CD4-positive, alpha-beta T cell treated with Interleukin-21 for 1 hour (primary cell): ENCODE measurements around the gene MAU2.

Experiments
- DNase-seq: peaks from one replicate; pipeline ENCODE4 v3.0.0-alpha.2; 2020

Gene MAU2

GRCh38 chr19:19320361-19321140 is at the start of gene MAU2, which contains the start of gene SUGP1:
Gene MAU2, plus strand, starts transcription at chr19:19320829. Its CDS starts 31 bp downstream, at chr19:19320860.
Gene SUGP1, minus strand, starts transcription at chr19:19320509. Its CDS starts 13 bp downstream, at chr19:19320496.
- peak; percentile 92 for DNase-seq

GRCh38 chr19:19271828-19272599 is 48.6 kb upstream of the MAU2 start:
- DNase-seq, result no peak

- no peak for DNase-seq
Measured at GRCh38 chr19:19274146-19274545, 46.5 kb upstream of the MAU2 start.

GRCh38 chr19:19274716-19275565 is 45.7 kb upstream of the MAU2 start:
- no peak for DNase-seq

- DNase-seq, result no peak
Measured at GRCh38 chr19:19276386-19276785, 44.2 kb upstream of the MAU2 start.

GRCh38 chr19:19276851-19277250 is 43.8 kb upstream of the MAU2 start:
- no peak for DNase-seq

GRCh38 chr19:19278315-19278714 is 42.3 kb upstream of the MAU2 start:
- DNase-seq, result no peak

GRCh38 chr19:19279062-19279612 is 41.5 kb upstream of the MAU2 start:
- no peak for DNase-seq

- no peak for DNase-seq
Measured at GRCh38 chr19:19279853-19280252, 40.8 kb upstream of the MAU2 start.

- no peak for DNase-seq
Measured at GRCh38 chr19:19280561-19280960, 40.1 kb upstream of the MAU2 start.

- DNase-seq, result no peak
Measured at GRCh38 chr19:19285686-19286085, 34.9 kb upstream of the MAU2 start.

GRCh38 chr19:19292607-19293006 is 28.0 kb upstream of the MAU2 start:
- no peak for DNase-seq

GRCh38 chr19:19294914-19295313 is 25.7 kb upstream of the MAU2 start:
- no peak for DNase-seq

GRCh38 chr19:19296953-19297689 is 23.5 kb upstream of the MAU2 start:
- DNase-seq, result no peak

GRCh38 chr19:19297759-19298158 is 22.9 kb upstream of the MAU2 start:
- no peak for DNase-seq

- no peak for DNase-seq
Measured at GRCh38 chr19:19300613-19301012, 20.0 kb upstream of the MAU2 start.

- DNase-seq, result no peak
Measured at GRCh38 chr19:19303411-19303810, 17.2 kb upstream of the MAU2 start.

- DNase-seq, result no peak
Measured at GRCh38 chr19:19304186-19304965, 16.3 kb upstream of the MAU2 start.

- DNase-seq, result no peak
Measured at GRCh38 chr19:19305066-19305465, 15.6 kb upstream of the MAU2 start.

GRCh38 chr19:19305696-19306095 is 14.9 kb upstream of the MAU2 start:
- no peak for DNase-seq

GRCh38 chr19:19306191-19306590 is 14.4 kb upstream of the MAU2 start:
- no peak for DNase-seq
